Neuron (in vitro differentiated cells): ENCODE results near the gene RIPPLY3.

Source experiments
- H2AFZ ChIP-seq: one replicate; pipeline ENCODE4 v1.6.1; 2013; ENCODE audit warnings: low read depth, mild to moderate bottlenecking, inconsistent platforms, low read length, moderate library complexity
- H3K27me3 ChIP-seq: one replicate; pipeline ENCODE4 v1.6.1; 2013; ENCODE audit warnings: low read length; ENCODE audit not compliant: insufficient read depth
- H3K36me3 ChIP-seq: one replicate; pipeline ENCODE4 v1.6.1; 2013; ENCODE audit warnings: low read length; ENCODE audit not compliant: insufficient read depth
- H3K4me1 ChIP-seq: one replicate; pipeline ENCODE4 v1.6.1; 2013; ENCODE audit warnings: low read length; ENCODE audit not compliant: insufficient read depth
- H3K4me3 ChIP-seq: 2 replicates; pipeline ENCODE4 v1.5.1; 2013; ENCODE audit warnings: mild to moderate bottlenecking, low read length, moderate library complexity
- H3K9me3 ChIP-seq: one replicate; pipeline ENCODE4 v1.6.1; 2013; ENCODE audit warnings: low read length

Gene RIPPLY3

DNA sequence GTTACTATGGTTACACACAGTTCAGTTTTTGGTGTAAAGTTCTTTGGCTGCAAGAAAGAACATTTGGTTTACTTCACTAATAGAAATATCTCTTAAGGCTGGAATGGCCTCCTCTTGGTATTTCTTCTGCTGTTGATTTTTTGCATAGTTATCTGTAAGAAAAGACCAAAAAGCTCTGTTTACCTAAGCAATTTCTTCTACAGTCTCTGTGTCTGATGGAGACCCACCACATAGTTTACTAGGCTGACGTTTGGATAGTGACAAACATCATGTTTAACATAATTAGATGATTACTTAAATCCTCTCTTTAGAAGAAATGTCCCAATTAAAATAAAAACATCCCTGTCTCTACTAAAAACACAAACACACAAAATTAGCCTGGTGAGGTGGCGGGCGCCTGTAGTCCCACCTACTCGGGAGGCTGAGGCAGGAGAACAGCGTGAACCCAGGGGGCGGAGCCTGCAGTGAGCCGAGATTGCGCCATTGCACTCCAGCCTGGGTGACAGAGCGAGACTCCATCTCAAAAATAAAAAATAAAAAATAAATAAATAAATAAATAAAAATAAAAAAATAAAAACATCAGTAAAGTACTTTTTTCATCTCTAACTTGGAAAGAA, 59.2 kb downstream of the RIPPLY3 start:
- no peaks in the 10 kb centered on the region for H3K27me3 ChIP-seq
- peaks cover 44% of the 10 kb centered on the region for H3K4me1 ChIP-seq
- H2AFZ ChIP-seq: no peak overlapping the region
- H3K4me3 ChIP-seq: no peak overlapping the region
- H3K9me3 ChIP-seq: peaks cover 4% of the 10 kb centered on the region
- peaks cover 15% of the 10 kb centered on the region for H3K36me3 ChIP-seq
